SIG-M5 treated with dmso at 0.1 percent for 504 hours (cell line): ENCODE results near the gene CDCP2.
"Not testable (repeated sequence)": the region's sequence is repeated elsewhere in the genome, so short reads cannot be mapped to it uniquely, and the experiment has no call there.

Experiments
- DNase-seq: peaks from one replicate; lab custom pipeline; 2025; ENCODE audit not compliant: unreplicated experiment; lab: John Stamatoyannopoulos, UW

Gene CDCP2

GRCh38 chr1:54094730-54095105 is 58.1 kb downstream of the CDCP2 start:
- not testable (repeated sequence) for DNase-seq

GRCh38 chr1:54094001-54094729 is 58.6 kb downstream of the CDCP2 start:
- DNase-seq: no peak

GRCh38 chr1:54091666-54092065 is 61.1 kb downstream of the CDCP2 start:
- DNase-seq: no peak

- no peak for DNase-seq
These were observed 64.4 kb downstream of the CDCP2 start for GRCh38 chr1:54088385-54088784.

GRCh38 chr1:54086754-54087153 is 66.0 kb downstream of the CDCP2 start:
- no peak for DNase-seq

GRCh38 chr1:54084794-54085193 is 68.0 kb downstream of the CDCP2 start:
- DNase-seq: no peak
